Lung (tissue), 12 donors: ENCODE data around the gene ATP9A. TPM values are rescaled to one million over a fixed set of nuclear protein-coding genes. Genes with fewer than 3 reads are reported as not detected.

Experiments
- ATAC-seq: fragments of 200-7000 bp; cut with Tn5 transposase; one replicate; pipeline ENCODE4 v1.9.1; 2020; ENCODE audit warnings: moderate number of reproducible peaks; ENCODE audit not compliant: insufficient read depth, low FRiP score
- DNase-seq, 3 donors: peaks; one replicate each; pipeline ENCODE4 v3.0.0-alpha.2; 2013 to 2017
- H3K27ac ChIP-seq, 2 donors: one replicate each; pipeline ENCODE4 v1.5.1; 2013; ENCODE audit warnings: mild to moderate bottlenecking in 2 of 2, moderate library complexity in 2 of 2, control low read depth in 1 of 2, inconsistent platforms in 1 of 2, low read depth in 1 of 2, low read length in 1 of 2
- H3K27me3 ChIP-seq, 3 donors: one replicate each; pipeline ENCODE4 v1.5.1; 2013; ENCODE audit warnings: low read length in 2 of 3; ENCODE audit not compliant: control insufficient read depth in 3 of 3, insufficient read depth in 3 of 3
- H3K36me3 ChIP-seq, 4 donors: one replicate each; pipeline ENCODE4 v1.5.1; 2013; ENCODE audit warnings: low read length in 4 of 4, mild to moderate bottlenecking in 1 of 4, moderate library complexity in 1 of 4; ENCODE audit not compliant: control insufficient read depth in 4 of 4, insufficient read depth in 4 of 4
- H3K4me1 ChIP-seq, 5 donors: one replicate each; pipeline ENCODE4 v1.5.1; 2013; ENCODE audit warnings: low read length in 5 of 5, mild to moderate bottlenecking in 2 of 5, moderate library complexity in 1 of 5; ENCODE audit not compliant: control insufficient read depth in 5 of 5, insufficient read depth in 5 of 5
- H3K4me3 ChIP-seq: one replicate; pipeline ENCODE4 v1.5.1; 2013; ENCODE audit warnings: mild to moderate bottlenecking, control low read depth, moderate library complexity
- H3K9ac ChIP-seq, 2 donors: one replicate each; pipeline ENCODE4 v1.5.1; 2013; ENCODE audit warnings: low read length in 2 of 2, control low read depth in 1 of 2; ENCODE audit not compliant: insufficient read depth in 1 of 2
- H3K9me3 ChIP-seq, 4 donors: one replicate each; pipeline ENCODE4 v1.5.1; 2013; ENCODE audit warnings: low read length in 3 of 4, mild to moderate bottlenecking in 1 of 4, moderate library complexity in 1 of 4; ENCODE audit not compliant: control insufficient read depth in 4 of 4, insufficient read depth in 3 of 4
- WGBS, 2 donors: extraction: QIAGEN DNeasy Blood & Tissue Kit; methylation state at CpG; one replicate each; pipeline ENCODE4 v1.1.7; 2013; 5-methylcytosine and 5-hydroxymethylcytosine counted together
- polyA plus RNA-seq, 2 donors: library from polyadenylated mRNA; stranded (reverse); fragments of 200-250 nt; gene quantifications; one replicate each; pipeline ENCODE4 v1.2.1, GENCODE V29; 2013
- total RNA-seq, 2 donors: library from RNA; depleted of rRNA in 1 of 2; stranded (reverse); fragments of >200 nt in 1 of 2; gene quantifications; one replicate each; pipeline ENCODE4 v1.2.1, GENCODE V29; 2014 to 2021
- TF ChIP-seq, protein P1 (sequence below): IDR thresholded peaks from 2 replicates; pipeline ENCODE4 v1.5.1; 2012; ENCODE audit warnings: mild to moderate bottlenecking; ENCODE audit errors: control extremely low read depth, extremely low read depth
- donor health status: control.
- donor health status: control.
- donor health status: Bipolar disorder and iron deficiency.
- donor health status: healthy.
- donor health status: DM: yes; HTN: yes; CAD: no.

ATP9A gene
- total and polyA plus RNA-seq, 4 donors: 3.3 to 43.6 (median 14.9) TPM

DNA sequence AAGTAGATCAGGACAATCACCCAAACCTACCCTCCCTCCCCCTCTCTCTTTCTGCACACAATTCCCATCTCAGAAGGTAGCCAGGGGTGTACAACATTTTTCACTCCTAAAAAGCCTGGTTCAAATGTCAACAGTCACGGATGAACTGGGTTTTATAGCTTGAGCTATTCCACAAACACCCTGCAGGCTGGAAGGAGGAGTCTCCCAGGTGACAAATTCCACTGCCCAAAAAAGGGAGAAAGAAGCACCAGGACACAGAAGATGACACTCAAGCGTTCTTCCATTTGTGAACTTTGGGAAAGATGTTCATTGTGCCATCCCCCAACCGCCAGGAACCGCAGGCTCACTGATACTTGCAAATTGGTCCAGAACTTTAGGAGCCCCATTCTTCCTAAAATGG lies 114.1 kb downstream of the ATP9A start:
- no peak for ATAC-seq
- Histone ChIP-seq H3K9me3 (no peaks in the 10 kb centered on the region), H3K4me1 (peaks cover 0 to 3% (median 0%) of the 10 kb centered on the region in 5 donors), H3K27me3 (no peaks in the 10 kb centered on the region), H3K9ac (no peak overlapping the region), H3K4me3 (no peak overlapping the region), H3K36me3 (peaks cover 0 to 7% (median 6%) of the 10 kb centered on the region in 4 donors), H3K27ac (no peak overlapping the region)
- no peak for DNase-seq
- WGBS, 2 donors: 94 to 97% methylated on average over 4 of the region's 4 CpGs
- TF ChIP-seq, protein P1, sequence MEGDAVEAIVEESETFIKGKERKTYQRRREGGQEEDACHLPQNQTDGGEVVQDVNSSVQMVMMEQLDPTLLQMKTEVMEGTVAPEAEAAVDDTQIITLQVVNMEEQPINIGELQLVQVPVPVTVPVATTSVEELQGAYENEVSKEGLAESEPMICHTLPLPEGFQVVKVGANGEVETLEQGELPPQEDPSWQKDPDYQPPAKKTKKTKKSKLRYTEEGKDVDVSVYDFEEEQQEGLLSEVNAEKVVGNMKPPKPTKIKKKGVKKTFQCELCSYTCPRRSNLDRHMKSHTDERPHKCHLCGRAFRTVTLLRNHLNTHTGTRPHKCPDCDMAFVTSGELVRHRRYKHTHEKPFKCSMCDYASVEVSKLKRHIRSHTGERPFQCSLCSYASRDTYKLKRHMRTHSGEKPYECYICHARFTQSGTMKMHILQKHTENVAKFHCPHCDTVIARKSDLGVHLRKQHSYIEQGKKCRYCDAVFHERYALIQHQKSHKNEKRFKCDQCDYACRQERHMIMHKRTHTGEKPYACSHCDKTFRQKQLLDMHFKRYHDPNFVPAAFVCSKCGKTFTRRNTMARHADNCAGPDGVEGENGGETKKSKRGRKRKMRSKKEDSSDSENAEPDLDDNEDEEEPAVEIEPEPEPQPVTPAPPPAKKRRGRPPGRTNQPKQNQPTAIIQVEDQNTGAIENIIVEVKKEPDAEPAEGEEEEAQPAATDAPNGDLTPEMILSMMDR: no peak

DNA sequence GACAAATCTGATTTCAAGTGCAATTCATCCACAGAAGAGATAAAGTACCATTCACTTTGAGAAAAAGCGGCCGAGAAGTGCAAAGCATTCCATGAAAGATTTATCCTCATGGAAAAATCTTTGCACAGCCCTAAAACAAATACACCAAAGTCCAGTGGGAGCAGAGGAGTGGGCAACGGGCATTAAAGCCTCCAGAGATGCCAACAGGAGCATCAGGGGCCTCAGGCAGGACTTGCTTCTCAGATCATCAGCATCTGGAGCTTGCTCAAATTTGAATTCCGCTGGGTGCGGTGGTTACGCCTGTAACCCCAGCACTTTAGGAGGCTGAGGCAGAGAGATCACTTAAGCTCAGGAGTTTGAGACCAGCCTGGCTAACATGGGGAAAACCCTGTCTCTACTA lies 115.0 kb downstream of the ATP9A start:
- Histone ChIP-seq H3K9ac (no peak overlapping the region), H3K27me3 (no peaks in the 10 kb centered on the region), H3K27ac (no peak overlapping the region), H3K4me1 (peaks cover 0 to 3% (median 0%) of the 10 kb centered on the region in 5 donors), H3K36me3 (peaks cover 0 to 7% (median 5%) of the 10 kb centered on the region in 4 donors), H3K9me3 (no peaks in the 10 kb centered on the region), H3K4me3 (no peak overlapping the region)
- ATAC-seq (no peak), DNase-seq (no peak)
- WGBS, 2 donors: 92 to 96% methylated on average over 6 of the region's 6 CpGs
- TF ChIP-seq, protein P1: no peak

DNA sequence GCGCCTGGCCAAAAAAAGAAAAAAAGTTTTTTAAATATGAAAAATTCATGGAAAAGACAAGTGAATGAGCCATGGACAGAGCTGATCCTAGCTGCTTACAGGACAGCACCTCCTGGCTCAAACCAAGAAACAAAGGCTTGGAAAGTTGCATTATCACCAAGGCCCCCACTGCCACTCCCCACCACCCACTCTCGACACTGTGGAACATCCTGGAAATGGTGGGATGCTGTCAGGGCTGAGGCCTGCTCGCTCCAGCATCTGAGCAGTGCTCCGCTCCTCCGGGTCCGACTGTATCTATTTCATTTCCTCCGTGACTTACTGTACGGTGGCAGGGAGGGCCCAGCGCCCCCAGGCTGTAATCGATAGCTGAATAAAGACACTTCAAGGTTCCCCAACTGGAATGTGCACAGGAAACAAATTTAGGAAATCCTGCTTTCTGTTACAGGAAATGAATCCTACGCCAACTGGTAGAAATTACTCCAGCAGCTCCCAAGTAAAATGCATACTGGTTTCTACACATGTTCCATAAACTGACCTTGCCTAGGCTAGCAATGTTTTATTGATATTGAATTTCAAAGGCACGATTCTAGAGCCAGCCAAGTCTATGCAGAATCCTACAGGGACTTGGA lies 116.2 kb downstream of the ATP9A start:
- Histone ChIP-seq H3K27ac (no peak overlapping the region), H3K4me3 (no peak overlapping the region), H3K36me3 (peaks cover 0 to 7% (median 5%) of the 10 kb centered on the region in 4 donors), H3K9me3 (no peaks in the 10 kb centered on the region), H3K27me3 (no peaks in the 10 kb centered on the region), H3K4me1 (peaks cover 0 to 3% (median 0%) of the 10 kb centered on the region in 5 donors), H3K9ac (no peak overlapping the region)
- 33 to 60% methylated on average over 12 of the region's 12 CpGs for WGBS, 2 donors
- TF ChIP-seq, protein P1: no peak
- ATAC-seq (no peak), DNase-seq (no peak)
